Measurements from ENCODE around the gene TEF.

GRCh38 chr22:41417622-41418390 is 36.1 kb downstream of the TEF start:
- TF ChIP-seq CTCF (conservative IDR thresholded peaks at IDR 0.05) (no peak), EZH2 (IDR thresholded peaks at IDR 0.05; ENCODE audit: low read depth) (no peak)
